IMR-90 (cell line): ENCODE data around the gene PCDHGA7.
"Not testable (repeated sequence)": the region's sequence is repeated elsewhere in the genome, so short reads cannot be mapped to it uniquely, and the experiment has no call there.

Source experiments
- MXI1 ChIP-seq: IDR thresholded peaks from 2 replicates; pipeline ENCODE4 v1.6.1; 2012; ENCODE audit warnings: low read depth, mild to moderate bottlenecking, low read length, moderate library complexity, borderline replicate concordance
- RAD21 ChIP-seq: IDR thresholded peaks from 2 replicates; pipeline ENCODE4 v1.6.1; 2012; ENCODE audit warnings: low read length, improper control_type of control experiment
- TF ChIP-seq, protein P1 (sequence below): conservative IDR thresholded peaks from 2 replicates; pipeline ENCODE4 v1.5.1; 2012; ENCODE audit warnings: mild to moderate bottlenecking, low read depth, low read length, improper control_type of control experiment

DNA sequence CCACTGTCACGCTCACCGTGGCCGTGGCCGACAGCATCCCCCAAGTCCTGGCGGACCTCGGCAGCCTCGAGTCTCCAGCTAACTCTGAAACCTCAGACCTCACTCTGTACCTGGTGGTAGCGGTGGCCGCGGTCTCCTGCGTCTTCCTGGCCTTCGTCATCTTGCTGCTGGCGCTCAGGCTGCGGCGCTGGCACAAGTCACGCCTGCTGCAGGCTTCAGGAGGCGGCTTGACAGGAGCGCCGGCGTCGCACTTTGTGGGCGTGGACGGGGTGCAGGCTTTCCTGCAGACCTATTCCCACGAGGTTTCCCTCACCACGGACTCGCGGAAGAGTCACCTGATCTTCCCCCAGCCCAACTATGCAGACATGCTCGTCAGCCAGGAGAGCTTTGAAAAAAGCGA, 50.2 kb downstream of the PCDHGA7 start:
- TF ChIP-seq, protein P1, sequence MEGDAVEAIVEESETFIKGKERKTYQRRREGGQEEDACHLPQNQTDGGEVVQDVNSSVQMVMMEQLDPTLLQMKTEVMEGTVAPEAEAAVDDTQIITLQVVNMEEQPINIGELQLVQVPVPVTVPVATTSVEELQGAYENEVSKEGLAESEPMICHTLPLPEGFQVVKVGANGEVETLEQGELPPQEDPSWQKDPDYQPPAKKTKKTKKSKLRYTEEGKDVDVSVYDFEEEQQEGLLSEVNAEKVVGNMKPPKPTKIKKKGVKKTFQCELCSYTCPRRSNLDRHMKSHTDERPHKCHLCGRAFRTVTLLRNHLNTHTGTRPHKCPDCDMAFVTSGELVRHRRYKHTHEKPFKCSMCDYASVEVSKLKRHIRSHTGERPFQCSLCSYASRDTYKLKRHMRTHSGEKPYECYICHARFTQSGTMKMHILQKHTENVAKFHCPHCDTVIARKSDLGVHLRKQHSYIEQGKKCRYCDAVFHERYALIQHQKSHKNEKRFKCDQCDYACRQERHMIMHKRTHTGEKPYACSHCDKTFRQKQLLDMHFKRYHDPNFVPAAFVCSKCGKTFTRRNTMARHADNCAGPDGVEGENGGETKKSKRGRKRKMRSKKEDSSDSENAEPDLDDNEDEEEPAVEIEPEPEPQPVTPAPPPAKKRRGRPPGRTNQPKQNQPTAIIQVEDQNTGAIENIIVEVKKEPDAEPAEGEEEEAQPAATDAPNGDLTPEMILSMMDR: not testable (repeated sequence)
- TF ChIP-seq MXI1, RAD21: not testable (repeated sequence)
